Measurements from ENCODE around the gene FAM118A.
"Not testable (repeated sequence)": the region's sequence is repeated elsewhere in the genome, so short reads cannot be mapped to it uniquely, and the experiment has no call there.

Gene FAM118A

DNA sequence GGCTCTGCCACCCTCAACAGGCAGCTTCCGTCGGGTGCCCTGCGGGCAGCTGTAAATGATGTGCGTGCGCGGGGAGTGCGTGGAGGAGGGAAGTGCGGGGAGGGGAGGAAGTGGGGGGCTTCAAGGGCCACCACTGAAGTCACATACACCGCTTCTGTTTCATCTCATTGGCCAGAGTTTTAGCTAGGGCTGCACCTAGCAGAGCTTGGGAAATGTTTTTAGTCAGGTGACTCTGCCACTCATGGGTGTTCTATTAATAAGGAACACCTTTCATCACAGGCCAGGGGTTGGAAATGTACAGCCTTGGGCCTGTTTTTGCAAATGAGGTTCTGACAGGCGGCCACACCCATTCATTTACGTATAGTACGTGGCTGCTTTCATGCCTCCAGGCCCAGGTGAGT lies 14.6 kb downstream of the FAM118A start:
- Histone ChIP-seq H3K4me1 (peaks cover 24 to 45% (median 35%) of the 10 kb centered on the region in 10 experiments), H3K27ac (no peak overlapping the region), H3K36me3 (peaks cover 60 to 75% (median 69%) of the 10 kb centered on the region in 11 experiments), H4K20me1 (peaks cover 0 to 72% (median 60%) of the 10 kb centered on the region in 11 experiments; a peak in 20 of 22 replicates), H3K4me2 (no peak overlapping the region), H3K9ac (no peak overlapping the region), H3K9me3 (replicated peaks in 1 of 11) (no peaks in the 10 kb centered on the region), H3K27me3 (no peaks in the 10 kb centered on the region), H3K4me3 (no peak overlapping the region)
- TF ChIP-seq Cebpa-rat (IDR thresholded peaks at IDR 0.05) = no peak

DNA sequence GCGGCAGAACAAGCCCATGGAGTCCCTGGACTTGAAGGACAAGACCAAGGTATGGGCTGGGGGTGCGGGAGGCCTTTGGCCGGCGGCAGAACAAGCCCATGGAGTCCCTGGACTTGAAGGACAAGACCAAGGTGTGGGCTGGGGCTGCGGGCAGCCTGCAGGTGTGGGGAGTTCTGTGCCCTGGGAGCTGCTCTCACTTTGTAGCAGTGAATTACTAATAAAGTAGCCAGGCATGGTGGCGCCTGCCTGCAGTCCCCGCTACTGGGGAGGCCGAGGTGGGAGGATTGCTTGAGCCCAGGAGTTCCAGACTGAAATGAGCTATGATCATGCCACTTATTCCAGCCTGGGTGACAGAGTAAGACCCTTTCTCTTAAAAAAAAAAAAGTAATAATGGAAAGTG lies 18.5 kb downstream of the FAM118A start:
- H3K4me2 ChIP-seq; H3K9me3 ChIP-seq (replicated peaks in 1 of 11); H3K4me3 ChIP-seq; H3K27me3 ChIP-seq; H3K4me1 ChIP-seq; H3K27ac ChIP-seq: not testable (repeated sequence)
- Histone ChIP-seq H3K36me3 (peaks cover 87 to 98% (median 96%) of the 10 kb centered on the region in 11 experiments), H4K20me1 (peaks cover 0 to 51% (median 23%) of the 10 kb centered on the region in 11 experiments; a peak in 16 of 22 replicates), H3K9ac (0 out of 22 replicates have a peak overlapping the region, but pooled peaks of 1 of the 11 experiments have one; percentile 31)

DNA sequence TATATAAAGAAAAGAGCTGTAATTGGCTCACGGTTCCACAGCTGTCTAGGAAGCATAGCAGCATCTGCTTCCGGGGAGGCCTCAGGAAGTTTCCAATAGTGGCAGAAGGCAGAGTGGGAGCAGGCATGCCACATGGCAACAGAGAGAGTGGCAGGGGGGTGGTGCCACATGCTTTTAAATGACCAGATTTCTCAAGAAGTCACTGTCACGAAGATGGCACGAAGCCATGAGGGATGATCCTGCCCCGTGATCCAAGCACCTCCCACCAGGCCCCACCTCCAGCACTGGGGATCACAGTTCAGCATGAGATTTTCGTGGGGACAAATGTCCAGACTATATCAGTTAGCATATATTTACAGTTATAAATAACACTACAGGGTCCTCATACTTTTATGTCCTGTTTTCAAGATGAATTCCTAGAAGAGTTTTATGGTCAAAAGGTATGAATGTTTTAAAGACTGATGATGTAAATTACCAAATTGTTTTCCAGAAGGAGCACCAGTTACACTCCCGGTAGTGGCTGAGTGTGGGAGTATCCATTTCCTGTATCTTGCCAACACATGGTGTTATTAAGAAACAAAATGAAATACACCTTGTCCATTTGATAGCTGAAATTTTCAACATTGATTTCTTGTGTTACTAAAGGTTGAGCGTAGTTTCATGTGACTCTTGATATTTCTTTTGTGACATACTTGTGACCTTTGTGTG lies 19.2 kb downstream of the FAM118A start:
- no peaks in the 10 kb centered on the region for H3K9me3 ChIP-seq (replicated peaks in 1 of 11)
- peaks cover 0 to 44% (median 19%) of the 10 kb centered on the region in 11 experiments; a peak in 14 of 22 replicates for H4K20me1 ChIP-seq
- no peak overlapping the region for H3K4me3 ChIP-seq
- H3K27ac ChIP-seq = no peak overlapping the region
- no peak overlapping the region for H3K4me2 ChIP-seq
- 0 out of 22 replicates have a peak overlapping the region, but pooled peaks of 1 of the 11 experiments have one; percentile 31 for H3K9ac ChIP-seq
- peaks cover 0 to 5% (median 0%) of the 10 kb centered on the region in 10 experiments; a peak in 2 of 20 replicates for H3K4me1 ChIP-seq
- no peak for TF ChIP-seq Cebpa-rat (IDR thresholded peaks at IDR 0.05)
- no peaks in the 10 kb centered on the region for H3K27me3 ChIP-seq
- peaks cover 85 to 98% (median 92%) of the 10 kb centered on the region in 11 experiments for H3K36me3 ChIP-seq

DNA sequence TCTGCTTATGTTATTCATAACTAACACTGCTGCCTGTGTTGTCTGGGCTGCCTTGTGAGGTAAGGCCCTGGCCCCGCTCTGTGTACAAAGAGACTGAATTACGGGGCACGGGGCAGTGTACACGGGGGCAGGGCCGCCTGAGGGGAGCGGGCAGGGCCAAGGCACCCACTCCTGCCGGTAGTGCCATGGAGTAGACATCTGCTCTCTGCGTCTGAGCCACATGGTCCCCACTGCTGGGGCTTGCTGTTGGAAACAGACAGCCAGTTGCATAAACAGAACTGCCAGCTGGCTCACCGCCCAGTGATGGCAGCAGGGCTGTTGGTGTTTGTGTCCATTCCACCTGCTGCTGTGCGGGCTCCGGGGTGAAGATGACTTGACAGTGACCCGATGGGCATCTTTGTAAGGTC lies 19.8 kb downstream of the FAM118A start:
- H3K36me3 ChIP-seq = peaks cover 85 to 98% (median 92%) of the 10 kb centered on the region in 11 experiments
- TF ChIP-seq Cebpa-rat (IDR thresholded peaks at IDR 0.05) = no peak
- H3K4me2 ChIP-seq = no peak overlapping the region
- no peak overlapping the region for H3K4me3 ChIP-seq
- no peaks in the 10 kb centered on the region for H3K9me3 ChIP-seq (replicated peaks in 1 of 11)
- no peaks in the 10 kb centered on the region for H3K27me3 ChIP-seq
- peaks cover 0 to 38% (median 14%) of the 10 kb centered on the region in 11 experiments; a peak in 13 of 22 replicates for H4K20me1 ChIP-seq
- H3K27ac ChIP-seq = no peak overlapping the region
- H3K4me1 ChIP-seq = no peaks in the 10 kb centered on the region
- no peak overlapping the region for H3K9ac ChIP-seq

DNA sequence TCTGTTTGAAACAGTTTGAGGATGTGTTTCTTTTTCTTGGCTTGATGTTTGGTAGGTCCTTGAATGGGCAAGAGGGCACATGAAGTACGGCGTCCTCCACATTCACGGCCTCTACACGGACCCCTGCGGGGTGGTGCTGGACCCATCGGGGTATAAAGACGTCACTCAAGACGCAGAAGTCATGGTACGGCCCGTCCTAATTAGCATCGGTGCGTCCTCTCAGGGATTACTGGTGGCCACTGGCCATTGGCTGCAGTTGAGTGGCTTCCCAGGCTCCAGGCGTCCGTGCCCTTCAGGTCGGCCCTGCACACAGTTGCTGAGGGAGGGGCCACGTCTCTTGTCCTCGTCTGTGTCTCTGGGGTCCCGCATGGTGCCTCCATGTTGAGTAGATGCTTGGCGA lies 20.8 kb downstream of the FAM118A start:
- Histone ChIP-seq H3K4me1 (peaks cover 0 to under 1% (median 0%) of the 10 kb centered on the region in 10 experiments; a peak in 4 of 20 replicates), H3K27ac (no peak overlapping the region), H3K4me3 (no peak overlapping the region), H4K20me1 (peaks cover 0 to 28% (median 8%) of the 10 kb centered on the region in 11 experiments; a peak in 12 of 22 replicates), H3K36me3 (peaks cover 85 to 98% (median 92%) of the 10 kb centered on the region in 11 experiments), H3K4me2 (no peak overlapping the region), H3K27me3 (no peaks in the 10 kb centered on the region), H3K9me3 (replicated peaks in 1 of 11) (no peaks in the 10 kb centered on the region), H3K9ac (no peak overlapping the region)
- TF ChIP-seq Cebpa-rat (IDR thresholded peaks at IDR 0.05) = no peak

DNA sequence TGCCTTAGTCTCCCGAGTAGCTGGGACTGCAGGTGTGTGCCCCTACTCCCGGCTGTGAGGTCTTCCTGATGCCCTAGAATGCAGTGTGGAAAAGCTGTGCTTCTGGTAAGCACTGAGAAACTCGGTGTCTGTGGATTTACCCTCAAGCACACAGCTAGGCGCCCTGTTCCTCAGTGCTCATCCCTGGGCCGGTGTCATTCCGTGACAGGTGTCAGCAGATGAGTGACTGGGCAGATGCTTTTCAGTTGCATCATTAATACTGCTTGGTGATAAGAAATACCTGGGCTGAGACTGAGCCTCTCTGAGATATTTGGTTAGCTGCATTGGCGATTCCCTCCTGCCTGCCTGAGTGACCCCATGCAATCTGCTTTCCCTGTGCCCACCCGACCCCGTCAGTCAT lies 21.8 kb downstream of the FAM118A start:
- Histone ChIP-seq H3K9ac (no peak overlapping the region), H3K36me3 (peaks cover 87 to 100% (median 93%) of the 10 kb centered on the region in 11 experiments), H3K9me3 (replicated peaks in 1 of 11) (no peaks in the 10 kb centered on the region), H3K4me1 (peaks cover 7 to 10% (median 8%) of the 10 kb centered on the region in 10 experiments), H3K27me3 (no peaks in the 10 kb centered on the region), H3K4me3 (no peak overlapping the region), H3K4me2 (no peak overlapping the region), H4K20me1 (peaks cover 0 to 26% (median 4%) of the 10 kb centered on the region in 11 experiments; a peak in 6 of 22 replicates), H3K27ac (no peak overlapping the region)
- no peak for TF ChIP-seq Cebpa-rat (IDR thresholded peaks at IDR 0.05)

DNA sequence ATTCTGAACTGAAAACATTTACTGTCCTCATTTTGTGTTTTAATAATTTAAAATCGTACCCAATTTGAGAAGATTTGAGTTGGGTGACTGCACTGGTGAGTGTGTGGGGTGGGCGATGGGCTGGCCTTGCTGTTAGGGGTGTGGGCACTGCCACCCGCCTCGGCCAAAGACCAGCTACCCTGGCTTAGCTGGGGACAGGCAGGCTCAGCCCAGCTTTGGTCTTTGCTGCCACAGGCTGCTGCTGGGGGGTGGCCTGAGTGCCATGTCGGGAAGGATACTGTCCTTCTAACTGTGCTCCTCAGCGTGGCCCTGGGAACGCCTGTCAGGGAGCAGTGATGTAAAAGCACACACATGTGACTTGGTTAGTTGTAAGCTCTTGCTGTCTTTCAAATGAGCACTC lies 22.3 kb downstream of the FAM118A start:
- no peaks in the 10 kb centered on the region for H3K27me3 ChIP-seq
- TF ChIP-seq Cebpa-rat (IDR thresholded peaks at IDR 0.05) = no peak
- no peaks in the 10 kb centered on the region for H3K9me3 ChIP-seq (replicated peaks in 1 of 11)
- H3K27ac ChIP-seq = no peak overlapping the region
- H3K4me3 ChIP-seq = no peak overlapping the region
- H3K9ac ChIP-seq = no peak overlapping the region
- H3K4me2 ChIP-seq = no peak overlapping the region
- H3K36me3 ChIP-seq = peaks cover 86 to 97% (median 92%) of the 10 kb centered on the region in 11 experiments
- peaks cover 0 to 25% (median 4%) of the 10 kb centered on the region in 11 experiments; a peak in 5 of 22 replicates for H4K20me1 ChIP-seq
- peaks cover 12 to 15% (median 13%) of the 10 kb centered on the region in 10 experiments for H3K4me1 ChIP-seq

DNA sequence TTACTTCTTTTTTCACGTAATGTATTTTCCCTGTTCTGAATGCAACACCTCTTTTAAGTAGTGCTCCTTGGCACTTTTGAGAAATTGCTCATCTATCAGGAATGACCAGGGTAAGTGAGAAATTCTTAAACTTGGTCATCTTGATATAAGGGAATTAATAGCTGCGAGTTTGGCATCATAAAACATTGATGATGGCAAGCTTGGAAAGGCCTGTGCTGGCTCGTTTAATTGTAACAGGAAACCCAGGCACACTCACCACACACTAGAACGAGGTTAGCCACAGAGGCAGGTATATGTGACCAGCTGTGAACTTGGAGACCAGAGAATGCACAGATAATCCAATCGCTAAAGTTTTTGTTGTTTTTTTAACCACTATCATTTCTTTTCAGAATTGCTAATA lies 24.3 kb downstream of the FAM118A start:
- Histone ChIP-seq H3K36me3 (peaks cover 82 to 94% (median 89%) of the 10 kb centered on the region in 11 experiments), H3K9ac (no peak overlapping the region)
- TF ChIP-seq Cebpa-rat (IDR thresholded peaks at IDR 0.05) = no peak

DNA sequence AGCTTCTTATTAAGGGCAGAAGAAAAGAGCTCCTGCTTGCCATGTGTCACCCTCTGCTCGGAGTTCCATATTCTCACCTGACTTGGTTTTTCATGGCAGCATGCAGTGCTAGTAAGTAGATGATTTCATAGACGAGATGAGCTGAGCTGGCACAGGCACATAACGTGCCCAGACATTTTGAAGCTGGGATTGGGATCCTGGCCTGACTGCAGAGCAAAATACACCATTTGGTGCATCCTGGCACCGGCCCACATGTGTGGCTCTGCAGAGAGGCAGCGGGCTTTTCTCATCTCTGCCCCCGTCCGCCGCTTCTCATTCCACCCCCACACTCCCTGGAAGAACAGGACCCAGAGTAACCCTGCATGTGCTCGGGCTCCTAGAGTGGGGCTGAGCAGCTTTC lies 24.8 kb downstream of the FAM118A start:
- no peak for TF ChIP-seq Cebpa-rat (IDR thresholded peaks at IDR 0.05)
- H3K4me1 ChIP-seq = peaks cover 20 to 34% (median 26%) of the 10 kb centered on the region in 10 experiments
- H3K4me3 ChIP-seq = no peak overlapping the region
- no peak overlapping the region for H3K4me2 ChIP-seq
- no peak overlapping the region for H3K9ac ChIP-seq
- H3K27ac ChIP-seq = no peak overlapping the region
- no peaks in the 10 kb centered on the region for H3K27me3 ChIP-seq
- no peaks in the 10 kb centered on the region for H3K9me3 ChIP-seq (replicated peaks in 1 of 11)
- H4K20me1 ChIP-seq = peaks cover 0 to 19% (median 0%) of the 10 kb centered on the region in 11 experiments; a peak in 3 of 22 replicates
- peaks cover 82 to 94% (median 89%) of the 10 kb centered on the region in 11 experiments for H3K36me3 ChIP-seq

More for the DNA sequence above, 24.3 kb downstream of the FAM118A start:
- Histone ChIP-seq H3K4me1 (peaks cover 20 to 34% (median 26%) of the 10 kb centered on the region in 10 experiments), H3K27ac (no peak overlapping the region), H4K20me1 (peaks cover 0 to 19% (median 0%) of the 10 kb centered on the region in 11 experiments; a peak in 3 of 22 replicates), H3K9me3 (replicated peaks in 1 of 11) (no peaks in the 10 kb centered on the region), H3K27me3 (no peaks in the 10 kb centered on the region), H3K4me2 (no peak overlapping the region), H3K4me3 (no peak overlapping the region)

Data from BLaER1 treated with 17β-estradiol and CSF1 and Interleukin-3, amounts not matched to agents 10 nM and 100 nM (cell line).